ENCODE data around the gene CNTN3.

DNA sequence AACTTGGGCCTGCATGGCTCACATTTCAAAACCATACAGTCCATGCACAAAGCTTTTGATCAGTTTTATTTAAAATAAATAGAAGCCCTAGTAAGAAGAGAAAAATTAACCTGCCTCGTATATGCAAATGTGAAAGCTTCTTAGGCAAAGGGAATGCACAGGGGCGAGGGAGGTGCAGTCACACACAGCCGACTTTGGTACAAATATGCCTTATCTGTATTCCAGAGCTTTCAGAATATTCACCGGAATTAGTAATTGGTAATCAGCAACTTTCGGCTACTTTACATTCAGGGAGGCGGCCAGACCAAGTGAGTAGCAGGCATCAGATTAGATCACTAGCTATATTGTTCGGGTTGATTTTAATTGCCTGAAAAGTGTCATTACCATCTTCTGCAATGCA, 7.5 kb downstream of the CNTN3 start:
- TF ChIP-seq GATA2 (IDR thresholded peaks at IDR 0.05; ENCODE audit: low read depth, low read length) (no peak), GATA3 (IDR thresholded peaks at IDR 0.05; ENCODE audit: low read depth, low read length) (no peak)
